DOHH2 (cell line): ENCODE data around the gene RGS17.
A peak's percentile ranks its signal among the peaks of the same experiment; 100 is the strongest.

ENCODE experiments used
- H3F3A ChIP-seq: fragments of 200-600 bp; sonication (generic), shearing (Covaris generic); 2 replicates; pipeline ENCODE4 v1.6.0; 2016; ENCODE audit warnings: antibody characterized with exemption, mild to moderate bottlenecking; ENCODE audit not compliant: control insufficient read depth, insufficient read depth
- H3K27ac ChIP-seq: fragments of 200-600 bp; sonication (generic); 2 replicates; pipeline ENCODE4 v1.5.1; 2014; ENCODE audit warnings: low read depth, mild to moderate bottlenecking, low read length, moderate library complexity
- H3K27me3 ChIP-seq: fragments of 200-600 bp; sonication (generic); 2 replicates; pipeline ENCODE4 v1.6.1; 2014; ENCODE audit warnings: mild to moderate bottlenecking, low read length, mixed read lengths; ENCODE audit not compliant: control insufficient read depth
- H3K36me3 ChIP-seq: fragments of 200-600 bp; sonication (generic); 2 replicates; pipeline ENCODE4 v1.6.1; 2014; ENCODE audit warnings: mild to moderate bottlenecking, low read length, moderate library complexity, mixed read lengths; ENCODE audit not compliant: control insufficient read depth
- H3K4me1 ChIP-seq: fragments of 200-600 bp; sonication (generic); 2 replicates; pipeline ENCODE4 v1.6.1; 2014; ENCODE audit warnings: mild to moderate bottlenecking, low read length, mixed read lengths; ENCODE audit not compliant: control insufficient read depth
- H3K4me2 ChIP-seq: fragments of 200-600 bp; sonication (generic); 2 replicates; pipeline ENCODE4 v1.6.0; 2014; ENCODE audit warnings: mild to moderate bottlenecking, low read length, moderate library complexity
- H3K4me3 ChIP-seq: fragments of 200-600 bp; sonication (generic); 2 replicates; pipeline ENCODE4 v1.5.1; 2014; ENCODE audit warnings: mild to moderate bottlenecking, low read length, mixed read lengths
- H3K79me2 ChIP-seq: fragments of 200-600 bp; sonication (generic); 2 replicates; pipeline ENCODE4 v1.6.1; 2014; ENCODE audit warnings: mild to moderate bottlenecking, low read length, mixed read lengths; ENCODE audit not compliant: control insufficient read depth
- H3K9me2 ChIP-seq: fragments of 200-600 bp; sonication (generic); replicated peaks from 2 replicates; pipeline ENCODE4 v1.6.1; 2014; ENCODE audit warnings: mild to moderate bottlenecking, low read length, mixed read lengths; ENCODE audit not compliant: control insufficient read depth
- H3K9me3 ChIP-seq: fragments of 200-600 bp; sonication (generic); 2 replicates; pipeline ENCODE4 v1.6.1; 2014; ENCODE audit warnings: antibody characterized with exemption, low read length, mixed read lengths; ENCODE audit not compliant: control insufficient read depth, insufficient read depth
- H4K20me1 ChIP-seq: fragments of 200-600 bp; sonication (generic); 2 replicates; pipeline ENCODE4 v1.6.0; 2014; ENCODE audit warnings: low read depth, mild to moderate bottlenecking, antibody characterized with exemption, low read length, moderate library complexity; ENCODE audit not compliant: control insufficient read depth, insufficient read depth
- EZH2phosphoT487 ChIP-seq: fragments of 200-600 bp; sonication (generic); IDR thresholded peaks from 2 replicates; pipeline ENCODE4 v1.6.1; 2017; ENCODE audit warnings: borderline replicate concordance, mild to moderate bottlenecking, antibody characterized with exemption, low read length, moderate library complexity, mixed read lengths
- TF ChIP-seq, protein P1 (sequence below): fragments of 200-600 bp; sonication (generic); IDR thresholded peaks from one replicate; pipeline ENCODE4 v1.5.1; 2014; ENCODE audit warnings: antibody characterized with exemption, mild to moderate bottlenecking, low read depth, low read length; ENCODE audit not compliant: poor library complexity, severe bottlenecking

Gene RGS17

DNA sequence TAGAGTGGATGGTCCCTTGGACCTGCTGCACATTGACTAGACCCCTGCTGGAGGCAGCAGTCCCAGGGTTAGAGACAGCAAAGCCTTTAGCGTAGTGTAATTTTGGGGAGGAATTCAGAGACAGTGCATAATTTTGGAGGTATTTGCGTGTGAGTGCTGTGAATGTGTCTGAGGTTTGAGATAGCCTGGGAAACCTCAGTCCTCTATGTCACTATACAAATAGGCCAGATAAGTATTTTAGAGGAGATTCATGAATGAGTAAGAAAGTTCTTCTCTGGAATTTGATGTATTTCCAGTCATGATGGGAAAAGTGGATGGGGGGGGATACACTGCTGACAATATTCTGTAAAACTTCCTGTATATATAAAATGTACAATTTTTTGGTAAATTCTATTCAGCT is 102.8 kb downstream of the RGS17 start:
- no peaks in the 10 kb centered on the region for H3K79me2 ChIP-seq
- no peak overlapping the region for H3K4me3 ChIP-seq
- no peaks in the 10 kb centered on the region for H4K20me1 ChIP-seq
- no peak overlapping the region for H3K4me2 ChIP-seq
- no peaks in the 10 kb centered on the region for H3K4me1 ChIP-seq
- H3F3A ChIP-seq: no peaks in the 10 kb centered on the region
- no peaks in the 10 kb centered on the region for H3K9me2 ChIP-seq
- H3K27me3 ChIP-seq: peaks cover 17% of the 10 kb centered on the region; the same call in 1 of the 2 replicates
- no peaks in the 10 kb centered on the region for H3K9me3 ChIP-seq
- no peaks in the 10 kb centered on the region for H3K36me3 ChIP-seq
- no peak overlapping the region for H3K27ac ChIP-seq
- no peak for TF ChIP-seq EZH2phosphoT487
- TF ChIP-seq, protein P1, sequence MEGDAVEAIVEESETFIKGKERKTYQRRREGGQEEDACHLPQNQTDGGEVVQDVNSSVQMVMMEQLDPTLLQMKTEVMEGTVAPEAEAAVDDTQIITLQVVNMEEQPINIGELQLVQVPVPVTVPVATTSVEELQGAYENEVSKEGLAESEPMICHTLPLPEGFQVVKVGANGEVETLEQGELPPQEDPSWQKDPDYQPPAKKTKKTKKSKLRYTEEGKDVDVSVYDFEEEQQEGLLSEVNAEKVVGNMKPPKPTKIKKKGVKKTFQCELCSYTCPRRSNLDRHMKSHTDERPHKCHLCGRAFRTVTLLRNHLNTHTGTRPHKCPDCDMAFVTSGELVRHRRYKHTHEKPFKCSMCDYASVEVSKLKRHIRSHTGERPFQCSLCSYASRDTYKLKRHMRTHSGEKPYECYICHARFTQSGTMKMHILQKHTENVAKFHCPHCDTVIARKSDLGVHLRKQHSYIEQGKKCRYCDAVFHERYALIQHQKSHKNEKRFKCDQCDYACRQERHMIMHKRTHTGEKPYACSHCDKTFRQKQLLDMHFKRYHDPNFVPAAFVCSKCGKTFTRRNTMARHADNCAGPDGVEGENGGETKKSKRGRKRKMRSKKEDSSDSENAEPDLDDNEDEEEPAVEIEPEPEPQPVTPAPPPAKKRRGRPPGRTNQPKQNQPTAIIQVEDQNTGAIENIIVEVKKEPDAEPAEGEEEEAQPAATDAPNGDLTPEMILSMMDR: no peak

DNA sequence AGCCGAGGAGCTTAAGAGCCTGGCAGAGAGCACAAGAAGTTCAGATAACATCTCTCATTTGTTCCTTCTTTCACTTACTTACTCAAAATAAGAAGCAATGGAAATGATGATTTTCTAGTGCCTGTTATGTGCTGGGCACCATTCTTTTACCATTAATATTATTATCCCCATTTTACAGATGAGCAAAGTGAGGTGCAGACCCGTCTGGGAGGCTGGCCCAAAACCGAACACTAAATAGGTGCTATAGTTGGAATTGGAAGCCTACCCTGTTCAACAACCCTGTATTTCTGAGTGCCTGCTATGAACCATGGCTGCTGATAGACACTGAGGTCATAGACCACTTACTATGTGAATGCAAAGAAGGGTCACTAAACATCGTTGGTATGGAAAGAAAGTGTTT is 103.6 kb downstream of the RGS17 start:
- Histone ChIP-seq H3K9me2 (no peaks in the 10 kb centered on the region), H3K27me3 (peaks cover 17% of the 10 kb centered on the region; the same call in 1 of the 2 replicates), H3K4me3 (no peak overlapping the region), H3K79me2 (no peaks in the 10 kb centered on the region), H3K36me3 (no peaks in the 10 kb centered on the region), H3K4me1 (no peaks in the 10 kb centered on the region), H4K20me1 (no peaks in the 10 kb centered on the region), H3K27ac (no peak overlapping the region), H3K4me2 (no peak overlapping the region), H3F3A (no peaks in the 10 kb centered on the region), H3K9me3 (no peaks in the 10 kb centered on the region)
- TF ChIP-seq EZH2phosphoT487: no peak

DNA sequence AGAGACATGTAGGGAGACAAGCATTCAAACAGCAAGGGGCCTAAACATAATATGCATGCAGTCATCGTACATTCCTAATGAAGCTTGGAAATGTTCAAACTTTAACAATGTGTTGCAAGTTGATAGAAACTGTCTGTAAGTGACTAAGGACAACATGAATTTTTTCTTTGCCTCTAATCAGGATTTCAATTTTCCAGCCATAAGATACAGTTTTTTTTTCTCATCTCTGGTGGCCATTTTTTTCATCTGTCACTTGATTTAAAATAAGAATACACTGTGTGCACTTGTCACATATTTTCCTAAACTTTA is 106.4 kb downstream of the RGS17 start:
- TF ChIP-seq EZH2phosphoT487: no peak
- TF ChIP-seq, protein P1: no peak
- Histone ChIP-seq H3K79me2 (no peaks in the 10 kb centered on the region), H3K4me2 (no peak overlapping the region), H3K27me3 (peaks cover 17% of the 10 kb centered on the region; the same call in 1 of the 2 replicates), H3F3A (no peaks in the 10 kb centered on the region), H3K27ac (no peak overlapping the region), H3K36me3 (no peaks in the 10 kb centered on the region), H4K20me1 (no peaks in the 10 kb centered on the region), H3K9me2 (no peaks in the 10 kb centered on the region), H3K4me1 (no peaks in the 10 kb centered on the region), H3K9me3 (no peaks in the 10 kb centered on the region), H3K4me3 (no peak overlapping the region)

DNA sequence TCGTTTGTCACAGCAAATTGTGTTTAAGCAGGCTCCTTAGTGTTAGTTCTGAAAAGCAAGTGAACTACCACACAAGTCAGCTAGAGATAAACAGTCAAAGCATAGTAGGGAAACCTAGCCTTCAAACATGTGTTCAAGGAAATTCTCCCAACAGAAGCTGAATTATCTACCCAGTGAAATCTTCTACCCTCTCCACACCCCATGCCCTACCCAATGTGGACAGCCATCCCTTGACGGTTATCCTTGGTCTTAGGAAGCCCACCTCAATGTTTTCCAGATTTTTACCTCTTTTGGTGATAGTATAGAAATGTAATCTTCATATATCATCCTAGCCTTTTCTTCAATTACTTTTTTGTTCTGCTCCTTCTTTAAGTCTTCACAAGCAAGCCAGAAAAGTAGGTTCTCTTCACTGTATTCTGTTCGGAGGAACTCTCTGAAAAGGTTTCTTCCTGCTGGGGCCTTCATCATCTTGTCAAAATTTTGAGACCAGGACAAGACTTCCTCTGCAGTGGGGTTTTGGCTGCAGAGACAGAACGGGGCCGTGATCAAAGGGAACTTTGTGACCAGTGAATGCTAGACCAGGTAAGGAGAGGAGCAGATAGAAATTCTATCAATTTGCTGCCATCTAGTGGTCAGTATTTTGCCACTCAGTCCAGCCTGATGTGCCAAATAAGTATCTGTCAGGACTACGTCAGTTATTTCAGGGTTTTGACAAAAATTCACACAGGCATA is 106.9 kb downstream of the RGS17 start:
- H3K4me2 ChIP-seq: no peak overlapping the region
- H3K27ac ChIP-seq: no peak overlapping the region
- no peaks in the 10 kb centered on the region for H3F3A ChIP-seq
- no peaks in the 10 kb centered on the region for H3K4me1 ChIP-seq
- H3K27me3 ChIP-seq: peaks cover 17% of the 10 kb centered on the region; the same call in 1 of the 2 replicates
- TF ChIP-seq, protein P1: peak; percentile 80
- no peak for TF ChIP-seq EZH2phosphoT487
- no peak overlapping the region for H3K4me3 ChIP-seq
- H3K9me2 ChIP-seq: no peaks in the 10 kb centered on the region
- no peaks in the 10 kb centered on the region for H3K36me3 ChIP-seq
- no peaks in the 10 kb centered on the region for H3K9me3 ChIP-seq
- no peaks in the 10 kb centered on the region for H4K20me1 ChIP-seq
- no peaks in the 10 kb centered on the region for H3K79me2 ChIP-seq
